ENCODE results near the gene KIF18A. TPM values are rescaled to one million over a fixed set of nuclear protein-coding genes. Genes with fewer than 3 reads are reported as not detected.

KIF18A gene
- total RNA-seq, 1 donor, result 18.2 TPM

- no peak for TF ChIP-seq CTCF (IDR thresholded peaks at IDR 0.05; ENCODE audit: insufficient read depth, low read length)
- H3K4me3 ChIP-seq (ENCODE audit: low read depth, low read length), result no peak overlapping the region
- no peak for DNase-seq (ENCODE audit: low read depth)
Measured at GRCh38 chr11:27972522-27973170, 135.3 kb downstream of the KIF18A start.

- no peak for TF ChIP-seq CTCF (IDR thresholded peaks at IDR 0.05; ENCODE audit: insufficient read depth, low read length)
- DNase-seq (ENCODE audit: low read depth), result no peak
Measured at GRCh38 chr11:27971171-27971570, 136.8 kb downstream of the KIF18A start.

More at GRCh38 chr11:27971171-27971570, 136.8 kb downstream of the KIF18A start:
- H3K4me3 ChIP-seq (ENCODE audit: low read depth, low read length), result no peak overlapping the region

Small RNA genes lying within 50 kb of the gene (small RNA-seq; reads per million reads assigned to genes)
- gene AC023206.1 (not detected), gene MIR610 (not detected)

Other genes with a start within 250 kb of the KIF18A start
- gene METTL15, start 232 bp upstream of the KIF18A start, total RNA-seq (ENCODE audit: low replicate concordance), result 6.0 and 24.6 TPM in 2 replicates